Prostate gland (tissue), 2 donors: ENCODE data around the gene PRR20B.
"Not testable (repeated sequence)": the region's sequence is repeated elsewhere in the genome, so short reads cannot be mapped to it uniquely, and the experiment has no call there.

ENCODE experiments used
- POLR2AphosphoS5 ChIP-seq: sonication (generic); formaldehyde crosslinking; IDR thresholded peaks from one replicate; pipeline ENCODE4 v1.6.1; 2017; ENCODE audit warnings: antibody characterized with exemption
- TF ChIP-seq, protein P1 (sequence below), 4 experiments: fragments of 200-600 bp in 2 of 4; fragments of 450-650 bp in 2 of 4; sonication (generic) in 2 of 4; IDR thresholded peaks; 1 replicate in 3 of 4; 2 replicates in 1 of 4; pipeline ENCODE4 v1.5.1; 2016 to 2019; ENCODE audit warnings: antibody characterized with exemption in 4 of 4, mild to moderate bottlenecking in 2 of 4, moderate library complexity in 2 of 4

DNA sequence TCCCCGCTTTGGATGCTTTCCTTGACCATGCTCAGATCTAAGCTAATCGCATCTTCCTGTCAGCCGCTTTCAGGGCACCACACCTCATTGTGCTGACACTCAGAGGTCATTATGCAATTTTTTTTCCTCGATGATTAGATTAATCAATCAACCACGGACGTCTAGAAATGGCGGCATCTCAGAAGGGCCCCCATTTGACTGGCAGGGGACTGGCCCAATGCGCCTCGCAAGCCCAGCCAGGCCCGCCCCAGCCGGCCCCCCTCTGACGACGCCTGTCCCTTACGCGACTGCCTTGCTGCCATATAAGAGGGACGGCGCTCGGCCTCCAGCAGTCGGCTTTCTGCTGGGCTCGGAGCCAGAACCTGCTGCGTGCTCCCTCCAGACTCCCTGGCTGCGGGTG, 6.5 kb downstream of the PRR20B start, which contains the start of gene PRR20C:
- TF ChIP-seq POLR2AphosphoS5: not testable (repeated sequence)
- TF ChIP-seq, protein P1, sequence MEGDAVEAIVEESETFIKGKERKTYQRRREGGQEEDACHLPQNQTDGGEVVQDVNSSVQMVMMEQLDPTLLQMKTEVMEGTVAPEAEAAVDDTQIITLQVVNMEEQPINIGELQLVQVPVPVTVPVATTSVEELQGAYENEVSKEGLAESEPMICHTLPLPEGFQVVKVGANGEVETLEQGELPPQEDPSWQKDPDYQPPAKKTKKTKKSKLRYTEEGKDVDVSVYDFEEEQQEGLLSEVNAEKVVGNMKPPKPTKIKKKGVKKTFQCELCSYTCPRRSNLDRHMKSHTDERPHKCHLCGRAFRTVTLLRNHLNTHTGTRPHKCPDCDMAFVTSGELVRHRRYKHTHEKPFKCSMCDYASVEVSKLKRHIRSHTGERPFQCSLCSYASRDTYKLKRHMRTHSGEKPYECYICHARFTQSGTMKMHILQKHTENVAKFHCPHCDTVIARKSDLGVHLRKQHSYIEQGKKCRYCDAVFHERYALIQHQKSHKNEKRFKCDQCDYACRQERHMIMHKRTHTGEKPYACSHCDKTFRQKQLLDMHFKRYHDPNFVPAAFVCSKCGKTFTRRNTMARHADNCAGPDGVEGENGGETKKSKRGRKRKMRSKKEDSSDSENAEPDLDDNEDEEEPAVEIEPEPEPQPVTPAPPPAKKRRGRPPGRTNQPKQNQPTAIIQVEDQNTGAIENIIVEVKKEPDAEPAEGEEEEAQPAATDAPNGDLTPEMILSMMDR (IDR thresholded peaks at IDR 0.05): not testable (repeated sequence)
